ENCODE data around the gene SLC25A52. TPM values are rescaled to one million over a fixed set of nuclear protein-coding genes. Genes with fewer than 3 reads are reported as not detected.

The SLC25A52 gene
- total RNA-seq, 1 experiment from 2014 or later: not detected

DNA sequence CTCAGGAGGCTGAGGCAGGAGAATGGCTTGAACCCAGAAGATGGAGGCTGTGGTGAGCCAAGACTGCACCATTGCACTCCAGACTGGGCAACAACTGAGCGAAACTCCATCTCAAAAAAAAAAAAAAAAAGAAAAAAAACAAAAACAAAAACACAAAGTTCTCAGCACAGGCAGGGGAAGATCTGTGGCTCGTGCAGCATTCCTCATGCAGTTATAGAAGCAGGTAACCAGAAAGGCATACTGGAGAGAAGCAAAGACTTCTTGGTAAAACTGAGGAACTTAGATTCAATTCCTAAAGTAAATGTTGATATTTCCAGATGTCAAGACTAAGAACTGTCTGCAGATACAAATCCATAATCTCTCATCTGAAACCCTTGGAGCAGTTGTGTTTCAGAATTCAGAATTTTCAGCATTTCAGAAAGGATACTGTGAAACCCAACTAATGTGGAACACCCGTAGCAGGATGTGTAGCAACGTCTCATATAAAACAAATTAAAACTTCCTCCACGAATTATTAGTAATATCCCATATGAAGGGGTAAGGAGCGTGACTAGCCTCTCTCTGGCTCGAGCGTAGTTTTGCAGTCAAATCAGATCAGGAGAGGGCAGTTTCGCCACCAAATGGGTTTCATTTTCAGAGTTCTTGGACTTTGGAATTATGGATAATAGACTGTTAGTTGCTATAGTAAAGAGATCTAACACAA is 13.2 kb upstream of the SLC25A52 start:
- H3K4me3 Mint-ChIP-seq: no peak overlapping the region
- Histone ChIP-seq H4K8ac (replicated peaks; ENCODE audit: insufficient read length, low read depth, low read length) (no peak overlapping the region), H2AFZ (ENCODE audit: low read length) (no peak overlapping the region), H3K18ac (ENCODE audit: insufficient read length, low read depth, low read length) (no peak overlapping the region), H3K27ac (ENCODE audit: insufficient read length, low read depth, low read length) (no peak overlapping the region), H3T11ph (ENCODE audit: low read length) (no peak overlapping the region), H3K9me3 (ENCODE audit: control insufficient read depth, low read depth, low read length) (no peaks in the 10 kb centered on the region), H3K79me1 (ENCODE audit: insufficient read depth, low read depth, low read length, poor library complexity, severe bottlenecking) (no peaks in the 10 kb centered on the region), H3K23ac (ENCODE audit: insufficient read length, low read depth, low read length) (no peak overlapping the region), H3K27me3 (ENCODE audit: insufficient read depth, low read length) (no peaks in the 10 kb centered on the region), H3K4ac (ENCODE audit: low read depth, low read length) (no peak overlapping the region), H2BK15ac (ENCODE audit: low read depth, low read length) (no peak overlapping the region), H3K9ac (ENCODE audit: extremely low read depth, insufficient read length, low read length) (no peak overlapping the region), H2BK20ac (ENCODE audit: low read depth, low read length, poor library complexity, severe bottlenecking) (no peak overlapping the region), H4K20me1 (ENCODE audit: control insufficient read depth, insufficient read depth, insufficient read length) (no peaks in the 10 kb centered on the region), H3K23me2 (ENCODE audit: insufficient read length, low read depth, low read length, poor library complexity, severe bottlenecking) (no peaks in the 10 kb centered on the region), H2BK5ac (ENCODE audit: insufficient read length, low read length) (no peak overlapping the region), H2BK12ac (ENCODE audit: insufficient read length, low read depth, low read length) (no peak overlapping the region), H3K79me2 (ENCODE audit: insufficient read depth, low read length) (no peaks in the 10 kb centered on the region), H2AK5ac (ENCODE audit: insufficient read length, low read length) (no peak overlapping the region), H2BK120ac (ENCODE audit: low read depth, low read length, poor library complexity, severe bottlenecking) (no peak overlapping the region), H4K91ac (ENCODE audit: insufficient read length, low read depth, low read length) (no peak overlapping the region), H3K56ac (ENCODE audit: insufficient read length, low read depth, low read length) (no peak overlapping the region), H3K4me1 (ENCODE audit: insufficient read depth, low read length) (no peaks in the 10 kb centered on the region; the same call in 1 of the 2 replicates), H4K5ac (ENCODE audit: insufficient read length, low read depth, low read length) (no peak overlapping the region), H3K14ac (ENCODE audit: insufficient read depth, low read length) (no peak overlapping the region), H3K4me2 (ENCODE audit: insufficient read depth, insufficient read length, low read length) (no peak overlapping the region)
- H3K27me3 Mint-ChIP-seq (ENCODE audit: low read depth): no peaks in the 10 kb centered on the region
- peaks cover 5 to 11% (median 10%) of the 10 kb centered on the region in 3 experiments for H3K36me3 Mint-ChIP-seq (ENCODE audit: insufficient read depth in 1 of 3, low read depth in 3 of 3)
- no CpG with 5 or more reads among the region's 9 CpGs for WGBS (ENCODE audit: extremely low coverage, insufficient read length, low lambda C conversion rate)
- TF ChIP-seq, protein P1, sequence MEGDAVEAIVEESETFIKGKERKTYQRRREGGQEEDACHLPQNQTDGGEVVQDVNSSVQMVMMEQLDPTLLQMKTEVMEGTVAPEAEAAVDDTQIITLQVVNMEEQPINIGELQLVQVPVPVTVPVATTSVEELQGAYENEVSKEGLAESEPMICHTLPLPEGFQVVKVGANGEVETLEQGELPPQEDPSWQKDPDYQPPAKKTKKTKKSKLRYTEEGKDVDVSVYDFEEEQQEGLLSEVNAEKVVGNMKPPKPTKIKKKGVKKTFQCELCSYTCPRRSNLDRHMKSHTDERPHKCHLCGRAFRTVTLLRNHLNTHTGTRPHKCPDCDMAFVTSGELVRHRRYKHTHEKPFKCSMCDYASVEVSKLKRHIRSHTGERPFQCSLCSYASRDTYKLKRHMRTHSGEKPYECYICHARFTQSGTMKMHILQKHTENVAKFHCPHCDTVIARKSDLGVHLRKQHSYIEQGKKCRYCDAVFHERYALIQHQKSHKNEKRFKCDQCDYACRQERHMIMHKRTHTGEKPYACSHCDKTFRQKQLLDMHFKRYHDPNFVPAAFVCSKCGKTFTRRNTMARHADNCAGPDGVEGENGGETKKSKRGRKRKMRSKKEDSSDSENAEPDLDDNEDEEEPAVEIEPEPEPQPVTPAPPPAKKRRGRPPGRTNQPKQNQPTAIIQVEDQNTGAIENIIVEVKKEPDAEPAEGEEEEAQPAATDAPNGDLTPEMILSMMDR (conservative IDR thresholded peaks at IDR 0.05): no peak
- peaks cover 3 to 8% of the 10 kb centered on the region in 2 experiments for H3K4me1 Mint-ChIP-seq
- no peak for DNase-seq
- H3K9me3 Mint-ChIP-seq: peaks cover 10 to 15% of the 10 kb centered on the region in 2 experiments
- H3K27ac Mint-ChIP-seq: no peak overlapping the region
